AG09319 (cell line): Measurements from ENCODE around the gene ACTR1A.

Experiments
- DNase-seq: peaks from one replicate; pipeline ENCODE4 v3.0.0-alpha.2; 2010; ENCODE audit warnings: low read depth; ENCODE audit errors: extremely low read depth
- CTCF ChIP-seq: IDR thresholded peaks from 2 replicates; pipeline ENCODE4 v1.5.1; 2011; ENCODE audit warnings: low read depth, mild to moderate bottlenecking, inconsistent platforms, low read length, moderate library complexity

The ACTR1A gene

GRCh38 chr10:102467971-102468438, 34.5 kb downstream of the ACTR1A start:
- TF ChIP-seq CTCF, result no peak
- DNase-seq, result no peak

GRCh38 chr10:102467318-102467717, 35.2 kb downstream of the ACTR1A start:
- no peak for TF ChIP-seq CTCF
- no peak for DNase-seq

GRCh38 chr10:102465466-102465865, 37.0 kb downstream of the ACTR1A start:
- no peak for TF ChIP-seq CTCF

GRCh38 chr10:102463983-102464382, 38.5 kb downstream of the ACTR1A start:
- no peak for TF ChIP-seq CTCF
- no peak for DNase-seq

More at GRCh38 chr10:102465466-102465865, 37.0 kb downstream of the ACTR1A start:
- no peak for DNase-seq

GRCh38 chr10:102462512-102463054, 39.9 kb downstream of the ACTR1A start:
- no peak for TF ChIP-seq CTCF
- no peak for DNase-seq

- no peak for TF ChIP-seq CTCF
- DNase-seq, result peak; percentile 30
Observed at GRCh38 chr10:102461187-102462054, 41.1 kb downstream of the ACTR1A start.

GRCh38 chr10:102460836-102461186, 41.7 kb downstream of the ACTR1A start:
- no peak for DNase-seq
- no peak for TF ChIP-seq CTCF
